ENCODE results near the gene DLG2.

DLG2 gene

DNA sequence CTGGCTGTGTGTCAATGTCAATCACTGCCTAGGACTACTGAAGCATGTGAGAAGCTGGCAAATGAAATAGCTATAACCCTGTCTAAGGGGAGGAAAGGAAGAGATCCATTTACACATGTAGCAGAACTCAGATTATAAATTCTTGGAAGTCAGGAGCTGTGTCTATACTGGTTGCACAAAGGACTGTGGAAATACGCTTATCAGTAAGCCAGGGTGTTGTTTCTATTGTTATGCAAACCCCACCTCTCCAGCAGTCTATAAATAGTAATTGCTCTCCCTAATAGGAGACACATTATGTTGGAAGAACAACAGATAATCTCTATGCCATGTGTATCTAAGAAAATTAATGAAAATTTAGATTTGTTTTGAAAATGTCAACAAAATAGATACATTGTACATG, 1647.6 kb downstream of the DLG2 start:
- TF ChIP-seq, protein P1, sequence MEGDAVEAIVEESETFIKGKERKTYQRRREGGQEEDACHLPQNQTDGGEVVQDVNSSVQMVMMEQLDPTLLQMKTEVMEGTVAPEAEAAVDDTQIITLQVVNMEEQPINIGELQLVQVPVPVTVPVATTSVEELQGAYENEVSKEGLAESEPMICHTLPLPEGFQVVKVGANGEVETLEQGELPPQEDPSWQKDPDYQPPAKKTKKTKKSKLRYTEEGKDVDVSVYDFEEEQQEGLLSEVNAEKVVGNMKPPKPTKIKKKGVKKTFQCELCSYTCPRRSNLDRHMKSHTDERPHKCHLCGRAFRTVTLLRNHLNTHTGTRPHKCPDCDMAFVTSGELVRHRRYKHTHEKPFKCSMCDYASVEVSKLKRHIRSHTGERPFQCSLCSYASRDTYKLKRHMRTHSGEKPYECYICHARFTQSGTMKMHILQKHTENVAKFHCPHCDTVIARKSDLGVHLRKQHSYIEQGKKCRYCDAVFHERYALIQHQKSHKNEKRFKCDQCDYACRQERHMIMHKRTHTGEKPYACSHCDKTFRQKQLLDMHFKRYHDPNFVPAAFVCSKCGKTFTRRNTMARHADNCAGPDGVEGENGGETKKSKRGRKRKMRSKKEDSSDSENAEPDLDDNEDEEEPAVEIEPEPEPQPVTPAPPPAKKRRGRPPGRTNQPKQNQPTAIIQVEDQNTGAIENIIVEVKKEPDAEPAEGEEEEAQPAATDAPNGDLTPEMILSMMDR (IDR thresholded peaks at IDR 0.05; ENCODE audit: low read depth, low read length) = no peak
- no peak overlapping the region for H3K4me3 ChIP-seq (ENCODE audit: low read depth, low read length)

DNA sequence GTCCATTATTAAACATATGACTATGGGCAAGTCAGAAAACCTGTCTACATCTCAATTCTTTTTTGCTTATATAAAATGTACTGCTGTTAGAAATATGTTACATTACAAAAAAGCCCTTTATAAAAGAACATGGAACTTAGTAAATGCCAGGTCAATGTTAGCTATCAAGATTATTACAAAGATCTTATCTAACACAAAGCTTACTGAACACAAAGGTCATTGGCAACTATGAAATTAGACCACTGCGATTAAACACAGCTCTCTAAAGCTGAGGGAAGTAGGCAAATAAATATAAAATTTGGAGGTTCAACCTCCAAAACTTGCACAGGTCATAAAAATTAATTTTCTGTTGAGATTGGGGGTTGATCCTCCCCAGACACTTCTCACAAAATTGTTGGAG, 1648.2 kb downstream of the DLG2 start:
- no peak overlapping the region for H3K4me3 ChIP-seq (ENCODE audit: low read depth, low read length)
- TF ChIP-seq, protein P1 (IDR thresholded peaks at IDR 0.05; ENCODE audit: low read depth, low read length) = no peak

GRCh38 chr11:83976086-83976485, 1651.1 kb downstream of the DLG2 start:
- H3K4me3 ChIP-seq (ENCODE audit: low read depth, low read length) = no peak overlapping the region
- TF ChIP-seq, protein P1 (IDR thresholded peaks at IDR 0.05; ENCODE audit: low read depth, low read length) = no peak

GRCh38 chr11:83972536-83972935, 1654.6 kb downstream of the DLG2 start:
- TF ChIP-seq, protein P1 (IDR thresholded peaks at IDR 0.05; ENCODE audit: low read depth, low read length) = no peak
- no peak overlapping the region for H3K4me3 ChIP-seq (ENCODE audit: low read depth, low read length)

GRCh38 chr11:83971063-83971462, 1656.1 kb downstream of the DLG2 start:
- TF ChIP-seq, protein P1 (IDR thresholded peaks at IDR 0.05; ENCODE audit: low read depth, low read length) = no peak
- H3K4me3 ChIP-seq (ENCODE audit: low read depth, low read length) = no peak overlapping the region

DNA sequence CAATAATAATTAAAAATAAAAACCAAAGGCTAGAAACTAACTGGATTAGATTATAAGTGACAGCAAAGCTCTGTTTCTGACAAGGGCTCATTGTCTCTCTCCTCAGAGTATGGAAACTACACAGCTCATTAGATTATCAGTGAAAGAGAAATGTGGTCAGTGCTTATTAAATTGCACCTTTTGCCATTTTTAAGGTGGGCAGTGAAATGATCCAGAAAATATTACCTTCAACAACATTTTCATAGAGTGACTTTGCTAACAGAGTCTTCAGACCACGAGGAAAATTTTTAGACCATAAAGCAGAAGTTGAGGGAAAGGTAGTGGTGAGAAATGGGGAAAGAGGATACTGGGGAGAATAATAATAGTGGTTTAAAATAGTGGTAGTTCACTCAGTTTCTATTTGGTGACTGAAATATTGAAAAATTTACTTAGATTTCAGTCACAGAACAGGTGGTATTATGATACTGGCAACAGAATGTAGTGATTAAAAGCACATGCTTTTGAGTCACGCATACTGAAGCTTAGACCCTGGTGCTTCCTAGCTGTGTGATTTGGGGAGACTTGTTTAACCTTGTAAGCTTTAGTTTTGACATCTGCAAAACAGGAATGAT, 1657.0 kb downstream of the DLG2 start:
- H3K4me3 ChIP-seq (ENCODE audit: low read depth, low read length) = no peak overlapping the region
- TF ChIP-seq, protein P1 (IDR thresholded peaks at IDR 0.05; ENCODE audit: low read depth, low read length) = no peak

GRCh38 chr11:83957038-83957900, 1669.9 kb downstream of the DLG2 start:
- no peak overlapping the region for H3K4me3 ChIP-seq (ENCODE audit: low read depth, low read length)
- TF ChIP-seq, protein P1 (IDR thresholded peaks at IDR 0.05; ENCODE audit: low read depth, low read length) = no peak

Data from WI38 (cell line).